ENCODE results near the gene CDC42EP1. TPM values are rescaled to one million over a fixed set of nuclear protein-coding genes. Genes with fewer than 3 reads are reported as not detected.

CDC42EP1 gene
- total RNA-seq, 2 experiments from 2014 or later, result not detected

DNA sequence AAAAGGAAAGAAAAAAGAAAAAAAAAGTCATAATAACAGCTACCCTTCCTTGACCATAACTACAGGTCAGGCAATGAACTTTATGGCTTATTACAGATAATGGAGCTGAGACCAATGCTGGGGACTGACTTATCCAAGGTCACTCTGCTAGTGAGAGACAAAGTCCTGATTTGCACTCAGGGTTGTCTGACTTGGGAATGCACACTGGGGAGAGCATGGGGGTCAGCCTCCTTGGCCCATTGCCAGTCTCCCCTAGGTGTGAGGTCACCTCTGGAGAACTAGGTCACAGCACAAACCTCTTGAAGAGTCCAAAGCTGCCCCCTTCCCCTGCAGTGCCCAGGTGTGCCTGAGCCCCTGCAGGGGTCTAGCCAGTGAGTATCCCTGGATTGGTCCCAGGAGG is 5.3 kb upstream of the CDC42EP1 start:
- no peak for DNase-seq
- Histone ChIP-seq H3K9me3 (ENCODE audit: control insufficient read depth in 1 of 2, insufficient read depth in 1 of 2, low read length in 2 of 2) (no peaks in the 10 kb centered on the region), H3K4me3 (ENCODE audit: low read length) (no peak overlapping the region), H3K27me3 (ENCODE audit: control insufficient read depth in 1 of 2, insufficient read depth in 2 of 2, low read length in 2 of 2) (peaks cover 7 to 11% of the 10 kb centered on the region in 2 experiments), H3K36me3 (ENCODE audit: insufficient read depth, low read length) (no peaks in the 10 kb centered on the region), H3K27ac (ENCODE audit: low read depth in 1 of 2, low read length in 2 of 2) (no peak overlapping the region), H3K4me1 (ENCODE audit: insufficient read depth, low read length) (peaks cover 3% of the 10 kb centered on the region)
- Mint-ChIP-seq H3K27ac (no peak overlapping the region), H3K4me1 (ENCODE audit: low read depth) (peaks cover 5% of the 10 kb centered on the region), H3K4me3 (no peak overlapping the region), H3K9me3 (no peaks in the 10 kb centered on the region), H3K36me3 (ENCODE audit: low read depth) (no peaks in the 10 kb centered on the region), H3K27me3 (peaks cover 51% of the 10 kb centered on the region)
- TF ChIP-seq, protein P1, sequence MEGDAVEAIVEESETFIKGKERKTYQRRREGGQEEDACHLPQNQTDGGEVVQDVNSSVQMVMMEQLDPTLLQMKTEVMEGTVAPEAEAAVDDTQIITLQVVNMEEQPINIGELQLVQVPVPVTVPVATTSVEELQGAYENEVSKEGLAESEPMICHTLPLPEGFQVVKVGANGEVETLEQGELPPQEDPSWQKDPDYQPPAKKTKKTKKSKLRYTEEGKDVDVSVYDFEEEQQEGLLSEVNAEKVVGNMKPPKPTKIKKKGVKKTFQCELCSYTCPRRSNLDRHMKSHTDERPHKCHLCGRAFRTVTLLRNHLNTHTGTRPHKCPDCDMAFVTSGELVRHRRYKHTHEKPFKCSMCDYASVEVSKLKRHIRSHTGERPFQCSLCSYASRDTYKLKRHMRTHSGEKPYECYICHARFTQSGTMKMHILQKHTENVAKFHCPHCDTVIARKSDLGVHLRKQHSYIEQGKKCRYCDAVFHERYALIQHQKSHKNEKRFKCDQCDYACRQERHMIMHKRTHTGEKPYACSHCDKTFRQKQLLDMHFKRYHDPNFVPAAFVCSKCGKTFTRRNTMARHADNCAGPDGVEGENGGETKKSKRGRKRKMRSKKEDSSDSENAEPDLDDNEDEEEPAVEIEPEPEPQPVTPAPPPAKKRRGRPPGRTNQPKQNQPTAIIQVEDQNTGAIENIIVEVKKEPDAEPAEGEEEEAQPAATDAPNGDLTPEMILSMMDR (IDR thresholded peaks at IDR 0.05), result no peak
- intact Hi-C loops (cut with DNase I, micrococcal nuclease), result no loop called here
- ChIA-PET CTCF (interaction anchor here (0.9 kb wide), 1 partner anchor 12 kb away, joined by 4 read pairs; no protein-coding TSS in a partner anchor), POLR2A (interaction anchor here (0.7 kb wide), 1 partner anchor 594 kb away, joined by 5 read pairs; no protein-coding TSS in a partner anchor)
- no peak for ATAC-seq (ENCODE audit: poor library complexity)

DNA sequence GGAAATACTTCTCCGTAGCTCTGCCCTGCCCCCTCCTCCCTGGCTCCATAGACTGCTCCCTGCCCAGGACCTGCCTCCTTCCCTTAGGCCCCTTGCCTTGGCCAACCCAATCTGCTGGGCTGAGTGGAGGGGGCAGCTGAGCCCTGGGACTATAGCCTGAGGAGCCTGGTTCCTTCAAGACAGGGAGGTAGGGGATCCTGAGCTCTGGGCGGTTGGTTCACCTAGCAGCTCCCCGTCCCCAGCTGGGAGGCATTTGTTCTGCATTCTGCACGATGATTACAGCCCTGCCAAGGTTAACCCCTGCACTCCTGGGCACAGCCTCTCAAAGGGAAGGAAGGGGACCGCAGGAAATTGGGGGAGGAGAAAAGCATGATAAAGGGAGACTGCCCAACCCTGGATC is 3.6 kb upstream of the CDC42EP1 start:
- intact Hi-C loops (cut with DNase I, micrococcal nuclease), result no loop called here
- Mint-ChIP-seq H3K9me3 (no peaks in the 10 kb centered on the region), H3K4me1 (ENCODE audit: low read depth) (peaks cover 8% of the 10 kb centered on the region), H3K27me3 (peaks cover 55% of the 10 kb centered on the region), H3K4me3 (no peak overlapping the region), H3K36me3 (ENCODE audit: low read depth) (no peaks in the 10 kb centered on the region), H3K27ac (no peak overlapping the region)
- Histone ChIP-seq H3K27me3 (ENCODE audit: control insufficient read depth in 1 of 2, insufficient read depth in 2 of 2, low read length in 2 of 2) (peaks cover 15 to 24% of the 10 kb centered on the region in 2 experiments), H3K9me3 (ENCODE audit: control insufficient read depth in 1 of 2, insufficient read depth in 1 of 2, low read length in 2 of 2) (peaks cover 0 to 12% of the 10 kb centered on the region in 2 experiments), H3K4me3 (ENCODE audit: low read length) (no peak overlapping the region), H3K4me1 (ENCODE audit: insufficient read depth, low read length) (peaks cover 15% of the 10 kb centered on the region), H3K27ac (ENCODE audit: low read depth in 1 of 2, low read length in 2 of 2) (no peak overlapping the region), H3K36me3 (ENCODE audit: insufficient read depth, low read length) (no peaks in the 10 kb centered on the region)
- TF ChIP-seq, protein P1 (IDR thresholded peaks at IDR 0.05), result no peak
- no peak for ATAC-seq (ENCODE audit: poor library complexity)
- POLR2A ChIA-PET, result no interaction called here
- no peak for DNase-seq
- CTCF ChIA-PET, result interaction anchor here (2.6 kb wide), 1 partner anchor 10 kb away, joined by 9 read pairs; no protein-coding TSS in a partner anchor

DNA sequence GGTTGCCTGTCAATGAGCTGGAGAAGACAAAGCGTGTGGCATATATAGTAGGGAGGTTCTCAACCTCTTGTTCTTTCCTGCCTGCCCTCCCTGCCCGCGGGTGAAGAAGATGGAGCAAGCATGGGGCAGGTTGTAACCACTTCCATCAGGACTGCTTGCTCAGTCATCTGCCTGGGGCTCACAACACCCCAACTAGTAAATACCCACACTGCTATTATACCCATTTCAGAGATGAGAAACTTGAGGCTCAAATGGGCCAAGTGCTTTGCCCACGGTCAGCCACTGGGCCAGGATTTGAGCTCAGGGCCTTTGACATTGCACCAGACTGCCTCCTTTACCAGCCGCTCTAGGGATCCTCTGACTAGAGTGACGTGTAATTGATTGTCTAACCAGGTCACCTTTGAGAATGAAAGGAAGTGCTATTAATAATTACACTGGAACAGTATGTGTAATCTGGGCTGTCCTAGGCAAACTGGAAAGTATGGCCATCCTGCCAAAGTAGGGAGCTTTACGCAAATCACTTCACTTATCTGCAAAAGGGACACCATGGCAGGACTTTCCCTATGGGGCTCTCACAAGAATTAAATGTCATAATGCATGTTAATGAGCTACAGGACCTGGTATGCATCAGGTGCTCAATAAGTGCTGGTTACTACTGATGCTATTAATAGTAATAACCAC is 2.8 kb upstream of the CDC42EP1 start:
- Histone ChIP-seq H3K27me3 (ENCODE audit: control insufficient read depth in 1 of 2, insufficient read depth in 2 of 2, low read length in 2 of 2) (peaks cover 23 to 31% of the 10 kb centered on the region in 2 experiments), H3K4me1 (ENCODE audit: insufficient read depth, low read length) (peaks cover 21% of the 10 kb centered on the region), H3K4me3 (ENCODE audit: low read length) (no peak overlapping the region), H3K9me3 (ENCODE audit: control insufficient read depth in 1 of 2, insufficient read depth in 1 of 2, low read length in 2 of 2) (peaks cover 0 to 15% of the 10 kb centered on the region in 2 experiments), H3K27ac (ENCODE audit: low read depth in 1 of 2, low read length in 2 of 2) (no peak overlapping the region), H3K36me3 (ENCODE audit: insufficient read depth, low read length) (no peaks in the 10 kb centered on the region)
- Mint-ChIP-seq H3K4me3 (no peak overlapping the region), H3K27me3 (peaks cover 62% of the 10 kb centered on the region), H3K9me3 (no peaks in the 10 kb centered on the region), H3K4me1 (ENCODE audit: low read depth) (peaks cover 14% of the 10 kb centered on the region), H3K27ac (no peak overlapping the region), H3K36me3 (ENCODE audit: low read depth) (no peaks in the 10 kb centered on the region)
- POLR2A ChIA-PET, result no interaction called here
- CTCF ChIA-PET, result interaction anchor here (2.6 kb wide), 1 partner anchor 9 kb away, joined by 9 read pairs; no protein-coding TSS in a partner anchor
- DNase-seq, result no peak
- no peak for ATAC-seq (ENCODE audit: poor library complexity)
- TF ChIP-seq, protein P1 (IDR thresholded peaks at IDR 0.05), result no peak
- intact Hi-C loops (cut with DNase I, micrococcal nuclease), result no loop called here
